Small intestine (tissue), 7 donors: ENCODE measurements around the gene ACP7. TPM values are rescaled to one million over a fixed set of nuclear protein-coding genes. Genes with fewer than 3 reads are reported as not detected.
"Not testable (repeated sequence)": the region's sequence is repeated elsewhere in the genome, so short reads cannot be mapped to it uniquely, and the experiment has no call there.

Experiments used
- DNase-seq, 2 donors: peaks; one replicate each; pipeline versions ENCODE4 v3.0.0 to v3.0.0-alpha.2; 2013
- FAIRE-seq: peaks from 2 replicates; lab custom pipeline; 2012; peaks lifted over from hg19 to GRCh38; lab: Jason Lieb, UNC
- H3K27ac ChIP-seq, 3 donors: one replicate each; pipeline ENCODE4 v1.5.1; 2013; ENCODE audit warnings: low read length in 2 of 3, mild to moderate bottlenecking in 2 of 3, control low read depth in 1 of 3, inconsistent platforms in 1 of 3, low read depth in 1 of 3, moderate library complexity in 1 of 3
- H3K27me3 ChIP-seq, 3 donors: one replicate each; pipeline ENCODE4 v1.6.1; 2013; ENCODE audit warnings: low read length in 3 of 3, inconsistent platforms in 1 of 3; ENCODE audit not compliant: control insufficient read depth in 3 of 3, insufficient read depth in 3 of 3
- H3K36me3 ChIP-seq, 3 donors: one replicate each; pipeline ENCODE4 v1.6.1; 2013; ENCODE audit warnings: low read length in 3 of 3, inconsistent platforms in 1 of 3, low read depth in 1 of 3, mild to moderate bottlenecking in 1 of 3, moderate library complexity in 1 of 3; ENCODE audit not compliant: control insufficient read depth in 3 of 3, insufficient read depth in 2 of 3
- H3K4me1 ChIP-seq, 3 donors: one replicate each; pipeline ENCODE4 v1.6.1; 2013; ENCODE audit warnings: low read length in 2 of 3, inconsistent platforms in 1 of 3, low read depth in 1 of 3, mild to moderate bottlenecking in 1 of 3, moderate library complexity in 1 of 3; ENCODE audit not compliant: control insufficient read depth in 3 of 3, insufficient read depth in 2 of 3
- H3K4me3 ChIP-seq, 3 donors: one replicate each; pipeline ENCODE4 v1.5.1; 2013; ENCODE audit warnings: low read length in 3 of 3, control low read depth in 1 of 3, inconsistent platforms in 1 of 3, low read depth in 1 of 3, mild to moderate bottlenecking in 1 of 3, moderate library complexity in 1 of 3
- H3K9me3 ChIP-seq, 2 donors: one replicate each; pipeline ENCODE4 v1.6.1; 2013; ENCODE audit warnings: low read depth in 1 of 2, low read length in 1 of 2; ENCODE audit not compliant: control insufficient read depth in 2 of 2, insufficient read depth in 1 of 2
- WGBS, 3 donors: extraction: QIAGEN DNeasy Blood & Tissue Kit; methylation state at CpG; one replicate each; pipeline ENCODE4 v1.1.7; 2013; 5-methylcytosine and 5-hydroxymethylcytosine counted together
- polyA plus RNA-seq, 4 donors: library from polyadenylated mRNA; stranded (reverse) in 3 of 4; unstranded in 1 of 4; fragments of 200-250 nt in 3 of 4; fragments of 120-200 nt in 1 of 4; gene quantifications; one replicate each; pipeline versions ENCODE4 v1.2.1 to v1.2.3, GENCODE V29; 2013
- donor health status: healthy with polysubstance abuse.
- donor health status: control.
- donor health status: control.
- donor health status: Bipolar disorder and iron deficiency.
- donor health status: healthy.

The ACP7 gene
- polyA plus RNA-seq, 4 donors, result 0.01 to 2.9 TPM; not detected in 2

GRCh38 chr19:39139971-39140453 lies 55.8 kb downstream of the ACP7 start:
- DNase-seq, result no peak
- FAIRE-seq, result no peak
- WGBS, 3 donors, result 28 to 44% (median 39%) methylated on average over 7 of the region's 7 CpGs
- peaks cover 0 to 63% (median 0%) of the 10 kb centered on the region in 3 donors for H3K36me3 ChIP-seq
- H3K27ac ChIP-seq, result peak overlapping the region in 1 of 3 donors; percentile 63
- no peak overlapping the region for H3K4me3 ChIP-seq
- peaks cover 6 to 47% (median 12%) of the 10 kb centered on the region in 3 donors for H3K4me1 ChIP-seq
- H3K27me3 ChIP-seq, result no peaks in the 10 kb centered on the region
- no peaks in the 10 kb centered on the region for H3K9me3 ChIP-seq

- Histone ChIP-seq H3K27me3 (no peaks in the 10 kb centered on the region), H3K4me3 (no peak overlapping the region), H3K9me3 (no peaks in the 10 kb centered on the region), H3K4me1 (peaks cover 12 to 51% (median 14%) of the 10 kb centered on the region in 3 donors), H3K36me3 (peaks cover 0 to 60% (median 0%) of the 10 kb centered on the region in 3 donors), H3K27ac (peak overlapping the region in 1 of 3 donors; percentile 63)
- no peak for DNase-seq
- no peak for FAIRE-seq
- WGBS, 3 donors, result 49 to 66% (median 58%) methylated on average over 5 of the region's 5 CpGs
These were observed 56.4 kb downstream of the ACP7 start for GRCh38 chr19:39140594-39140993.

GRCh38 chr19:39141929-39142328 lies 57.8 kb downstream of the ACP7 start:
- Histone ChIP-seq H3K27me3 (no peaks in the 10 kb centered on the region), H3K4me1 (peaks cover 6 to 52% (median 12%) of the 10 kb centered on the region in 3 donors), H3K4me3 (no peak overlapping the region), H3K9me3 (no peaks in the 10 kb centered on the region), H3K27ac (no peak overlapping the region), H3K36me3 (peaks cover 0 to 53% (median 0%) of the 10 kb centered on the region in 3 donors)
- WGBS, 3 donors, result 75 to 79% (median 76%) methylated on average over 11 of the region's 11 CpGs
- FAIRE-seq, result no peak
- peak in 1 of 2 donors; percentile 1 for DNase-seq

GRCh38 chr19:39142630-39143029 lies 58.5 kb downstream of the ACP7 start:
- peaks cover 6 to 50% (median 10%) of the 10 kb centered on the region in 3 donors for H3K4me1 ChIP-seq
- FAIRE-seq (no peak), DNase-seq (peak in 1 of 2 donors; percentile 1)
- H3K36me3 ChIP-seq, result peaks cover 0 to 47% (median 0%) of the 10 kb centered on the region in 3 donors
- WGBS, 3 donors, result 86 to 88% (median 88%) methylated on average over 5 of the region's 5 CpGs
- no peak overlapping the region for H3K4me3 ChIP-seq
- no peaks in the 10 kb centered on the region for H3K27me3 ChIP-seq
- H3K9me3 ChIP-seq, result no peaks in the 10 kb centered on the region
- no peak overlapping the region for H3K27ac ChIP-seq

GRCh38 chr19:39143757-39144289 lies 59.7 kb downstream of the ACP7 start:
- WGBS, 3 donors, result 51 to 68% (median 52%) methylated on average over 5 of the region's 5 CpGs
- H3K4me3 ChIP-seq, H3K27me3 ChIP-seq, FAIRE-seq, H3K9me3 ChIP-seq, DNase-seq: not testable (repeated sequence)
- Histone ChIP-seq H3K36me3 (peaks cover 0 to 36% (median 0%) of the 10 kb centered on the region in 3 donors), H3K4me1 (peaks cover 6 to 50% (median 10%) of the 10 kb centered on the region in 3 donors), H3K27ac (peak overlapping the region in 1 of 3 donors; percentile 88)

GRCh38 chr19:39144290-39145071 lies 60.3 kb downstream of the ACP7 start:
- Histone ChIP-seq H3K4me3 (no peak overlapping the region), H3K27ac (peak overlapping the region; percentile 21 to 88 (median 52)), H3K9me3 (peaks cover 0 to 3% of the 10 kb centered on the region in 2 donors), H3K4me1 (peaks cover 6 to 46% (median 10%) of the 10 kb centered on the region in 3 donors), H3K36me3 (peaks cover 0 to 32% (median 0%) of the 10 kb centered on the region in 3 donors), H3K27me3 (no peaks in the 10 kb centered on the region)
- WGBS, 3 donors, result 35 to 42% (median 35%) methylated on average over 14 of the region's 14 CpGs
- no peak for FAIRE-seq
- peak in 1 of 2 donors; percentile 66 for DNase-seq

GRCh38 chr19:39145180-39145953 lies 61.2 kb downstream of the ACP7 start:
- H3K36me3 ChIP-seq, result peaks cover 0 to 27% (median 0%) of the 10 kb centered on the region in 3 donors
- WGBS, 3 donors, result 24 to 41% (median 37%) methylated on average over 26 of the region's 26 CpGs

GRCh38 chr19:39146091-39146490 lies 61.9 kb downstream of the ACP7 start:
- Histone ChIP-seq H3K4me1 (peaks cover 6 to 38% (median 6%) of the 10 kb centered on the region in 3 donors), H3K27ac (peak overlapping the region in 1 of 3 donors; percentile 88)

More at GRCh38 chr19:39145180-39145953, 61.2 kb downstream of the ACP7 start:
- peaks cover 0 to 3% of the 10 kb centered on the region in 2 donors for H3K9me3 ChIP-seq
- FAIRE-seq, result no peak
- H3K4me3 ChIP-seq, result peak overlapping the region in 1 of 3 donors; percentile 4
- H3K27me3 ChIP-seq, result no peaks in the 10 kb centered on the region
- peak in 1 of 2 donors; percentile 96 for DNase-seq
- peak overlapping the region in 2 of 3 donors; percentile 47 to 88 for H3K27ac ChIP-seq
- H3K4me1 ChIP-seq, result peaks cover 6 to 37% (median 6%) of the 10 kb centered on the region in 3 donors

More at GRCh38 chr19:39146091-39146490, 61.9 kb downstream of the ACP7 start:
- no peak overlapping the region for H3K4me3 ChIP-seq
- FAIRE-seq (no peak), DNase-seq (no peak)
- H3K27me3 ChIP-seq, result no peaks in the 10 kb centered on the region
- WGBS, 3 donors, result 98 to 100% (median 100%) methylated on average over 1 of the region's 1 CpG
- peaks cover 0 to 26% (median 0%) of the 10 kb centered on the region in 3 donors for H3K36me3 ChIP-seq
- H3K9me3 ChIP-seq, result peaks cover 0 to 3% of the 10 kb centered on the region in 2 donors
